HepG2 (cell line): ENCODE results near the gene FOXD2. TPM values are rescaled to one million over a fixed set of nuclear protein-coding genes. Genes with fewer than 3 reads are reported as not detected.

Source experiments
- BRF2 ChIP-seq: sonication (generic); formaldehyde crosslinking; IDR thresholded peaks from 2 replicates; pipeline ENCODE4 v1.8.1; 2022; ENCODE audit warnings: mild to moderate bottlenecking, missing genetic modification reagents
- ERF ChIP-seq: IDR thresholded peaks from 2 replicates; pipeline ENCODE4 v1.6.1; 2018; ENCODE audit warnings: missing biosample characterization, missing genetic modification reagents
- ETV6 ChIP-seq: sonication (generic); formaldehyde crosslinking; conservative IDR thresholded peaks from 2 replicates; pipeline ENCODE4 v1.4.0; 2020; ENCODE audit warnings: missing genetic modification reagents
- GATAD2A ChIP-seq: IDR thresholded peaks from 2 replicates; pipeline ENCODE4 v1.6.1; 2016
- GLMP ChIP-seq: sonication (generic); formaldehyde crosslinking; IDR thresholded peaks from 2 replicates; pipeline ENCODE4 v1.9.0; 2021; ENCODE audit warnings: missing genetic modification reagents, mild to moderate bottlenecking, borderline replicate concordance
- IKZF5 ChIP-seq: IDR thresholded peaks from 2 replicates; pipeline ENCODE4 v1.6.1; 2018; ENCODE audit warnings: missing genetic modification reagents, mild to moderate bottlenecking, missing compliant biosample characterization
- KAT7 ChIP-seq: IDR thresholded peaks from 2 replicates; pipeline ENCODE4 v1.6.1; 2018; ENCODE audit warnings: borderline replicate concordance, missing compliant biosample characterization
- KMT2A ChIP-seq: sonication (generic); formaldehyde crosslinking; IDR thresholded peaks from 2 replicates; pipeline ENCODE4 v1.4.0; 2020; ENCODE audit warnings: missing genetic modification reagents
- KMT2B ChIP-seq: IDR thresholded peaks from 2 replicates; pipeline ENCODE4 v1.6.1; 2016; ENCODE audit warnings: missing genetic modification reagents, missing compliant biosample characterization
- MATR3 ChIP-seq: sonication (generic); formaldehyde crosslinking; IDR thresholded peaks from 2 replicates; pipeline ENCODE4 v1.4.0; 2020; ENCODE audit warnings: missing genetic modification reagents
- PHF21A ChIP-seq: sonication (generic); formaldehyde crosslinking; IDR thresholded peaks from 2 replicates; pipeline ENCODE4 v1.5.0; 2020; ENCODE audit warnings: mild to moderate bottlenecking, missing genetic modification reagents
- SALL2 ChIP-seq: sonication (generic); formaldehyde crosslinking; IDR thresholded peaks from 2 replicates; pipeline ENCODE4 v1.8.1; 2023; ENCODE audit warnings: mild to moderate bottlenecking, missing genetic modification reagents, inconsistent platforms
- SOX13 ChIP-seq, 3 experiments: fragments of 450-650 bp in 1 of 3; sonication (generic) in 1 of 3; formaldehyde crosslinking in 1 of 3; IDR thresholded peaks in 2 of 3; conservative IDR thresholded peaks in 1 of 3; 2 replicates each; pipeline versions ENCODE4 v1.5.0 to v1.6.1; 2016 to 2020; ENCODE audit warnings: antibody characterized with exemption in 1 of 3, mild to moderate bottlenecking in 1 of 3, missing compliant biosample characterization in 1 of 3, missing genetic modification reagents in 1 of 3, moderate library complexity in 1 of 3
- SRF ChIP-seq: IDR thresholded peaks from 2 replicates; pipeline ENCODE4 v1.6.1; 2011; ENCODE audit warnings: mild to moderate bottlenecking, low read depth, low read length, moderate library complexity
- TRAFD1 ChIP-seq: sonication (generic); formaldehyde crosslinking; IDR thresholded peaks from 2 replicates; pipeline ENCODE4 v1.5.1; 2020; ENCODE audit warnings: missing genetic modification reagents, mild to moderate bottlenecking, borderline replicate concordance
- ZBTB38 ChIP-seq: sonication (generic); formaldehyde crosslinking; IDR thresholded peaks from 2 replicates; pipeline ENCODE4 v1.5.1; 2020; ENCODE audit warnings: mild to moderate bottlenecking, missing genetic modification reagents
- ZEB1 ChIP-seq: IDR thresholded peaks from 2 replicates; pipeline ENCODE4 v1.6.1; 2012; ENCODE audit warnings: mild to moderate bottlenecking, low read depth, inconsistent platforms; ENCODE audit not compliant: insufficient replicate concordance
- ZHX1 ChIP-seq: sonication (generic); formaldehyde crosslinking; IDR thresholded peaks from 2 replicates; pipeline ENCODE4 v1.8.1; 2022; ENCODE audit warnings: low read depth, mild to moderate bottlenecking, missing genetic modification reagents
- ZNF256 ChIP-seq: sonication (generic); formaldehyde crosslinking; conservative IDR thresholded peaks from 2 replicates; pipeline ENCODE4 v1.4.0; 2020; ENCODE audit warnings: missing genetic modification reagents
- ZNF44 ChIP-seq: sonication (generic); formaldehyde crosslinking; IDR thresholded peaks from 2 replicates; pipeline ENCODE4 v1.5.1; 2020; ENCODE audit warnings: mild to moderate bottlenecking, missing genetic modification reagents
- ZNF740 ChIP-seq: sonication (generic); formaldehyde crosslinking; IDR thresholded peaks from 2 replicates; pipeline ENCODE4 v1.4.0; 2020; ENCODE audit warnings: missing genetic modification reagents
- polyA plus RNA-seq, 8 experiments: library from polyadenylated mRNA; depleted of rRNA in 3 of 8; stranded (reverse) in 7 of 8; unstranded in 1 of 8; fragments of >200 nt; fragmentation: Illumina TruSeq in 4 of 8; extraction: Trizol in 4 of 8; gene quantifications; 2 replicates each; pipeline versions ENCODE4 v1.2.1 to v1.2.3, GENCODE V29; 2011 to 2016; ENCODE audit warnings: low read depth in 4 of 8, missing spikeins in 1 of 8, mixed read lengths in 1 of 8; ENCODE audit not compliant: insufficient read depth in 1 of 8
- total RNA-seq, 5 experiments: library from RNA; depleted of rRNA; stranded (reverse); fragments of >200 nt; fragmentation: Illumina TruSeq; extraction: Trizol; gene quantifications; 2 replicates each; pipeline ENCODE4 v1.2.3, GENCODE V29; 2016; ENCODE audit warnings: low read depth in 1 of 5

The FOXD2 gene
- total and polyA plus RNA-seq, 2 of the 13 experiments (the other 11 are each of a cell fraction or from before 2014, with no cell fraction given), result 0.01 to 0.09 TPM

GRCh38 chr1:47478090-47478489 is 40.2 kb downstream of the FOXD2 start (continued):
- TF ChIP-seq SOX13 (IDR thresholded peaks at IDR 0.05) (peak; percentile 74; the same call in 1 of the 2 replicates), SOX13 (CRISPR knock-in tag; conservative IDR thresholded peaks at IDR 0.05 in 1 of 2, IDR thresholded peaks at IDR 0.05 in 1 of 2) (peak in 1 of 2 experiments; percentile 91; a peak in 2 of 4 replicates), ETV6 (peak; percentile 66; the same call in 1 of the 2 replicates), MATR3 (CRISPR knock-in tag) (no peak), SALL2 (CRISPR knock-in tag) (peak; percentile 67; the same call in 1 of the 2 replicates), IKZF5 (CRISPR knock-in tag) (peak; percentile 70; the same call in 1 of the 2 replicates), GATAD2A (peak; percentile 67; the same call in 1 of the 2 replicates), SRF (peak; percentile 33; the same call in 1 of the 2 replicates), ZNF740 (CRISPR knock-in tag) (0 out of 2 replicates have a peak, but pooled peaks have one; percentile 47), ZBTB38 (CRISPR knock-in tag) (no peak), TRAFD1 (CRISPR knock-in tag) (no peak), ZNF44 (CRISPR knock-in tag) (0 out of 2 replicates have a peak, but pooled peaks have one; percentile 66), KMT2B (CRISPR knock-in tag) (no peak), GLMP (CRISPR knock-in tag) (no peak), ZHX1 (CRISPR knock-in tag) (peak; percentile 87; the same call in 1 of the 2 replicates), PHF21A (CRISPR knock-in tag) (peak; percentile 88), KMT2A (CRISPR knock-in tag) (no peak), ZNF256 (no peak), ZEB1 (peak; percentile 72), BRF2 (CRISPR knock-in tag) (no peak; the same call in 1 of the 2 replicates), KAT7 (CRISPR knock-in tag) (no peak), ERF (peak; percentile 62; the same call in 1 of the 2 replicates)
